K562 (cell line): ENCODE results near the gene CSF2. TPM values are rescaled to one million over a fixed set of nuclear protein-coding genes. Genes with fewer than 3 reads are reported as not detected.

ENCODE experiments used
- ATAC-seq: fragments of 200-7000 bp; cut with Tn5 transposase; 3 replicates; pipeline ENCODE4 v1.9.1; 2020; ENCODE audit warnings: moderate library complexity
- BruUV-seq: library from RNA; stranded (reverse); fragments of 400-500 nt; replicated peaks from 2 replicates; lab custom pipeline; 2021; lab: Mats Ljungman, UMichigan
- CTCF ChIA-PET: fragments of 300-600 bp; formaldehyde crosslinking; extraction: SDS; loops from one replicate; lab custom pipeline; 2021; ENCODE audit warnings: low intra/inter-chr PET ratio; lab: Yijun Ruan, JAX
- POLR2A ChIA-PET: fragments of 300-600, 350-650 bp; sonication (Branson Sonifier 250); formaldehyde crosslinking; extraction: SDS; loops from one replicate; lab custom pipeline; 2021; ENCODE audit warnings: antibody characterized with exemption, inconsistent platforms; lab: Yijun Ruan, JAX
- DNase-seq, 4 experiments: peaks; one replicate each; pipeline versions ENCODE4 v3.0.0 to v3.0.0-alpha.2; 2011 to 2018; ENCODE audit warnings: low spot score in 3 of 4, mixed read lengths in 3 of 4; ENCODE audit errors: extremely low read depth in 1 of 4
- FAIRE-seq: peaks from 2 replicates; lab custom pipeline; 2011; peaks lifted over from hg19 to GRCh38; lab: Jason Lieb, UNC
- H2AFZ ChIP-seq: 2 replicates; pipeline ENCODE4 v1.6.0; 2011; ENCODE audit warnings: low read depth, low read length, control low read depth, inconsistent platforms
- H3K27ac ChIP-seq: fragments of 200-600 bp; 3 replicates; pipeline ENCODE4 v1.8.0; 2011; ENCODE audit warnings: low read depth, mild to moderate bottlenecking, control low read depth, inconsistent platforms, low read length, moderate library complexity, mixed read lengths; ENCODE audit errors: extremely low read depth
- H3K27me3 ChIP-seq, 2 experiments: fragments of 300-600 bp in 1 of 2; 2 replicates in 1 of 2; 3 replicates in 1 of 2; pipeline versions ENCODE4 v1.6.0 to v1.8.0; 2011; ENCODE audit warnings: inconsistent platforms in 2 of 2, low read length in 2 of 2, mild to moderate bottlenecking in 1 of 2, mixed read lengths in 1 of 2, moderate library complexity in 1 of 2; ENCODE audit not compliant: control insufficient read depth in 2 of 2, insufficient read depth in 2 of 2
- H3K36me3 ChIP-seq: fragments of 300-600 bp; 3 replicates; pipeline ENCODE4 v1.8.0; 2011; ENCODE audit warnings: mild to moderate bottlenecking, low read length, inconsistent platforms; ENCODE audit not compliant: control insufficient read depth, insufficient read depth
- H3K4me1 ChIP-seq, 2 experiments: fragments of 200-600 bp in 1 of 2; replicated peaks in 1 of 2; 2 replicates in 1 of 2; 3 replicates in 1 of 2; pipeline versions ENCODE4 v1.5.1 to v1.8.0; 2011; ENCODE audit warnings: inconsistent platforms in 2 of 2, low read length in 2 of 2, mild to moderate bottlenecking in 1 of 2, mixed read lengths in 1 of 2, moderate library complexity in 1 of 2; ENCODE audit not compliant: control insufficient read depth in 2 of 2, insufficient read depth in 2 of 2
- H3K4me2 ChIP-seq: 2 replicates; pipeline ENCODE4 v1.6.1; 2011; ENCODE audit warnings: low read length, control low read depth, inconsistent platforms, mixed read lengths; ENCODE audit not compliant: insufficient read depth
- H3K4me3 ChIP-seq: fragments of 200-600 bp; sonication (generic), shearing (Covaris generic); 2 replicates; pipeline ENCODE4 v1.5.1; 2016; ENCODE audit warnings: control low read depth, inconsistent platforms
- H3K79me2 ChIP-seq: fragments of 200-600 bp; 3 replicates; pipeline ENCODE4 v1.8.0; 2011; ENCODE audit warnings: low read length, inconsistent platforms; ENCODE audit not compliant: control insufficient read depth, insufficient read depth
- H3K9ac ChIP-seq, 2 experiments: 2 replicates each; pipeline versions ENCODE4 v1.6.0 to v1.6.1; 2011; ENCODE audit warnings: low read depth in 2 of 2, low read length in 2 of 2, control low read depth in 1 of 2, inconsistent platforms in 1 of 2, mild to moderate bottlenecking in 1 of 2, mixed read lengths in 1 of 2; ENCODE audit not compliant: insufficient read depth in 1 of 2
- H3K9me1 ChIP-seq: one replicate; pipeline ENCODE4 v1.6.0; 2011; ENCODE audit warnings: inconsistent platforms, mild to moderate bottlenecking, low read length, moderate library complexity; ENCODE audit not compliant: control insufficient read depth, insufficient read depth
- H3K9me3 ChIP-seq: replicated peaks from 2 replicates; pipeline ENCODE4 v1.5.1; 2011; ENCODE audit warnings: low read depth, low read length, inconsistent platforms; ENCODE audit not compliant: control insufficient read depth, insufficient read depth
- H4K20me1 ChIP-seq: replicated peaks from 2 replicates; pipeline ENCODE4 v1.6.1; 2011; ENCODE audit warnings: low read length, inconsistent platforms, mixed read lengths; ENCODE audit not compliant: control insufficient read depth, insufficient read depth
- EGR1 ChIP-seq: fragments of 450-650 bp; conservative IDR thresholded peaks from 2 replicates; pipeline ENCODE4 v1.6.1; 2017; ENCODE audit warnings: mild to moderate bottlenecking
- NRF1 ChIP-seq, 2 experiments: fragments of 450-650 bp; IDR thresholded peaks in 1 of 2; conservative IDR thresholded peaks in 1 of 2; 2 replicates each; pipeline ENCODE4 v1.6.1; 2014; ENCODE audit warnings: mild to moderate bottlenecking in 2 of 2
- RBM14 ChIP-seq: fragments of 200-400 bp; formaldehyde crosslinking; IDR thresholded peaks from 2 replicates; pipeline ENCODE4 v1.6.1; 2018; ENCODE audit warnings: low read depth, mild to moderate bottlenecking, low read length, moderate library complexity, borderline replicate concordance; ENCODE audit not compliant: insufficient read depth
- WGBS: fragments of 100-300 bp; shearing (Covaris generic); methylation state at CpG from one replicate; pipeline ENCODE4 v1.1.6; 2016; ENCODE audit warnings: low coverage, mixed read lengths; ENCODE audit not compliant: insufficient coverage; ENCODE audit errors: missing lambda C conversion rate; 5-methylcytosine and 5-hydroxymethylcytosine counted together
- in situ Hi-C: fragments of 300-500 bp; cut with MboI; formaldehyde crosslinking; loops from 4 replicates; pipeline ENCODE4 v1.15.0; 2018; ENCODE audit warnings: inconsistent platforms, mixed read lengths
- intact Hi-C: fragments of 100-400 bp; cut with micrococcal nuclease; formaldehyde crosslinking; loops from 2 replicates; pipeline ENCODE4 v1.14.2; 2022
- polyA plus RNA-seq, 8 experiments: library from polyadenylated mRNA; depleted of rRNA in 4 of 8; stranded (reverse) in 5 of 8; unstranded in 3 of 8; fragments of >200 nt; fragmentation: Nextera tagmentation in 2 of 8; fragmentation: Illumina TruSeq in 1 of 8; extraction: Ambion mirVana in 2 of 8; extraction: Trizol in 1 of 8; gene quantifications; 2 replicates each; pipeline versions ENCODE4 v1.2.1 to v1.2.3, GENCODE V29; 2011 to 2014; ENCODE audit warnings: inconsistent platforms in 1 of 8, missing spikeins in 1 of 8
- total RNA-seq, 7 experiments: library from RNA; depleted of rRNA in 6 of 7; stranded (reverse); fragments of >200 nt in 6 of 7; fragmentation: Illumina TruSeq in 2 of 7; extraction: Trizol in 2 of 7; gene quantifications; 2 replicates each; pipeline versions ENCODE4 v1.2.1 to v1.2.3, GENCODE V29; 2011 to 2021; ENCODE audit warnings: low replicate concordance in 1 of 7

The CSF2 gene
- total and polyA plus RNA-seq, 9 of the 15 experiments (the other 6 are each of a cell fraction or from before 2014, with no cell fraction given), result 0.25 to 0.29 TPM; not detected in 7

- no peak overlapping the region for H3K27ac ChIP-seq
- H3K4me1 ChIP-seq, result peaks cover 30 to 42% of the 10 kb centered on the region in 2 experiments
- TF ChIP-seq NRF1 (conservative IDR thresholded peaks at IDR 0.05 in 1 of 2, IDR thresholded peaks at IDR 0.05 in 1 of 2) (no peak), EGR1 (no peak), RBM14 (no peak)
- DNase-seq, result no peak
- no peaks in the 10 kb centered on the region for H3K36me3 ChIP-seq
- H3K79me2 ChIP-seq, result no peaks in the 10 kb centered on the region
- WGBS, result 94% methylated on average over 7 of the region's 11 CpGs
- H3K9me3 ChIP-seq, result no peaks in the 10 kb centered on the region
- ChIA-PET POLR2A (interaction anchor here (0.7 kb wide), 1 partner anchor 288 kb away, joined by 4 read pairs; no protein-coding TSS in a partner anchor), CTCF (interaction anchor here (0.6 kb wide), 1 partner anchor 113 kb away, joined by 3 read pairs; no protein-coding TSS in a partner anchor)
- H3K4me2 ChIP-seq, result no peak overlapping the region
- no peak overlapping the region for H2AFZ ChIP-seq
- BruUV-seq, result no TSS peak
- in situ Hi-C loops, result loop anchor here (5.0 to 25.0 kb wide), 4 partner anchors 110 to 430 kb away; no protein-coding TSS in a partner anchor
- no peaks in the 10 kb centered on the region for H4K20me1 ChIP-seq
- no peak for FAIRE-seq
- H3K9ac ChIP-seq, result peak overlapping the region in 1 of 2 experiments; percentile 47; a peak in 1 of 4 replicates
- no peak overlapping the region for H3K4me3 ChIP-seq
- intact Hi-C loops, result loop anchor here (5.0 to 10.0 kb wide), 2 partner anchors 170 to 317 kb away; no protein-coding TSS in a partner anchor
- H3K27me3 ChIP-seq, result no peaks in the 10 kb centered on the region
- no peaks in the 10 kb centered on the region for H3K9me1 ChIP-seq
- ATAC-seq, result no peak
Observed at GRCh38 chr5:132067451-132067850, 6.1 kb upstream of the CSF2 start.
